HepG2 (cell line): Measurements from ENCODE around the gene PYURF. TPM values are rescaled to one million over a fixed set of nuclear protein-coding genes. Genes with fewer than 3 reads are reported as not detected.

Source experiments
- ARID5B ChIP-seq: IDR thresholded peaks from 2 replicates; pipeline ENCODE4 v1.4.0; 2020; ENCODE audit warnings: mild to moderate bottlenecking, missing genetic modification reagents
- SMAD1 ChIP-seq: sonication (generic); formaldehyde crosslinking; IDR thresholded peaks from 2 replicates; pipeline ENCODE4 v1.4.0; 2020; ENCODE audit warnings: missing genetic modification reagents, low read depth, mild to moderate bottlenecking, borderline replicate concordance
- SMARCE1 ChIP-seq: fragments of 450-650 bp; IDR thresholded peaks from 2 replicates; pipeline ENCODE4 v1.6.1; 2017; ENCODE audit warnings: borderline replicate concordance
- TBL1XR1 ChIP-seq: fragments of 150-350 bp; IDR thresholded peaks from 2 replicates; pipeline ENCODE4 v1.6.1; 2014; ENCODE audit warnings: borderline replicate concordance, low read length; ENCODE audit not compliant: partially characterized antibody
- TCF7L2 ChIP-seq: IDR thresholded peaks from 2 replicates; pipeline ENCODE4 v1.6.1; 2011; ENCODE audit warnings: mild to moderate bottlenecking, low read depth, low read length, moderate library complexity
- ZFP91 ChIP-seq: sonication (generic); formaldehyde crosslinking; IDR thresholded peaks from 2 replicates; pipeline ENCODE4 v1.9.0; 2022; ENCODE audit warnings: missing genetic modification reagents, mild to moderate bottlenecking, borderline replicate concordance
- ZKSCAN5 ChIP-seq: sonication (generic); formaldehyde crosslinking; IDR thresholded peaks from 2 replicates; pipeline ENCODE4 v1.5.1; 2020; ENCODE audit warnings: mild to moderate bottlenecking, missing genetic modification reagents
- ZNF674 ChIP-seq: sonication (generic); formaldehyde crosslinking; IDR thresholded peaks from 2 replicates; pipeline ENCODE4 v1.5.0; 2020; ENCODE audit warnings: low read depth, mild to moderate bottlenecking, missing genetic modification reagents
- polyA plus RNA-seq, 8 experiments: library from polyadenylated mRNA; depleted of rRNA in 3 of 8; stranded (reverse) in 7 of 8; unstranded in 1 of 8; fragments of >200 nt; fragmentation: Illumina TruSeq in 4 of 8; extraction: Trizol in 4 of 8; gene quantifications; 2 replicates each; pipeline versions ENCODE4 v1.2.1 to v1.2.3, GENCODE V29; 2011 to 2016; ENCODE audit warnings: low read depth in 4 of 8, missing spikeins in 1 of 8, mixed read lengths in 1 of 8; ENCODE audit not compliant: insufficient read depth in 1 of 8
- total RNA-seq, 5 experiments: library from RNA; depleted of rRNA; stranded (reverse); fragments of >200 nt; fragmentation: Illumina TruSeq; extraction: Trizol; gene quantifications; 2 replicates each; pipeline ENCODE4 v1.2.3, GENCODE V29; 2016; ENCODE audit warnings: low read depth in 1 of 5
- TF ChIP-seq, protein P1 (sequence below): sonication (generic); formaldehyde crosslinking; IDR thresholded peaks from 2 replicates; pipeline ENCODE4 v1.5.1; 2020; ENCODE audit warnings: mild to moderate bottlenecking, missing genetic modification reagents, moderate library complexity
- TF ChIP-seq, protein P2 (sequence below): sonication (generic); formaldehyde crosslinking; IDR thresholded peaks from 2 replicates; pipeline ENCODE4 v1.4.0; 2020; ENCODE audit warnings: missing genetic modification reagents, borderline replicate concordance
- TF ChIP-seq, protein P3 (sequence below): sonication (generic); formaldehyde crosslinking; IDR thresholded peaks from 2 replicates; pipeline ENCODE4 v1.9.0; 2022; ENCODE audit warnings: low read depth, missing genetic modification reagents
- TF ChIP-seq, protein P4 (sequence below): sonication (generic); formaldehyde crosslinking; IDR thresholded peaks from 2 replicates; pipeline ENCODE4 v1.5.1; 2020; ENCODE audit warnings: mild to moderate bottlenecking, moderate library complexity, missing genetic modification reagents
- TF ChIP-seq, protein P5 (sequence below): sonication (generic); formaldehyde crosslinking; IDR thresholded peaks from 2 replicates; pipeline ENCODE4 v1.4.0; 2020; ENCODE audit warnings: missing genetic modification reagents

Gene PYURF
- total and polyA plus RNA-seq, 2 of the 13 experiments (the other 11 are each of a cell fraction or from before 2014, with no cell fraction given), result 59.9 to 95.2 TPM

GRCh38 chr4:88523325-88524129 lies at the start of gene PYURF (continued):
- TF ChIP-seq, protein P1, sequence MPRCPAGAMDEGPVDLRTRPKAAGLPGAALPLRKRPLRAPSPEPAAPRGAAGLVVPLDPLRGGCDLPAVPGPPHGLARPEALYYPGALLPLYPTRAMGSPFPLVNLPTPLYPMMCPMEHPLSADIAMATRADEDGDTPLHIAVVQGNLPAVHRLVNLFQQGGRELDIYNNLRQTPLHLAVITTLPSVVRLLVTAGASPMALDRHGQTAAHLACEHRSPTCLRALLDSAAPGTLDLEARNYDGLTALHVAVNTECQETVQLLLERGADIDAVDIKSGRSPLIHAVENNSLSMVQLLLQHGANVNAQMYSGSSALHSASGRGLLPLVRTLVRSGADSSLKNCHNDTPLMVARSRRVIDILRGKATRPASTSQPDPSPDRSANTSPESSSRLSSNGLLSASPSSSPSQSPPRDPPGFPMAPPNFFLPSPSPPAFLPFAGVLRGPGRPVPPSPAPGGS, result peak; percentile 97
- peak; percentile 97 for TF ChIP-seq ZFP91 (CRISPR knock-in tag)
- TF ChIP-seq, protein P2, sequence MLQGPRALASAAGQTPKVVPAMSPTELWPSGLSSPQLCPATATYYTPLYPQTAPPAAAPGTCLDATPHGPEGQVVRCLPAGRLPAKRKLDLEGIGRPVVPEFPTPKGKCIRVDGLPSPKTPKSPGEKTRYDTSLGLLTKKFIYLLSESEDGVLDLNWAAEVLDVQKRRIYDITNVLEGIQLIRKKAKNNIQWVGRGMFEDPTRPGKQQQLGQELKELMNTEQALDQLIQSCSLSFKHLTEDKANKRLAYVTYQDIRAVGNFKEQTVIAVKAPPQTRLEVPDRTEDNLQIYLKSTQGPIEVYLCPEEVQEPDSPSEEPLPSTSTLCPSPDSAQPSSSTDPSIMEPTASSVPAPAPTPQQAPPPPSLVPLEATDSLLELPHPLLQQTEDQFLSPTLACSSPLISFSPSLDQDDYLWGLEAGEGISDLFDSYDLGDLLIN, result no peak
- TF ChIP-seq, protein P3, sequence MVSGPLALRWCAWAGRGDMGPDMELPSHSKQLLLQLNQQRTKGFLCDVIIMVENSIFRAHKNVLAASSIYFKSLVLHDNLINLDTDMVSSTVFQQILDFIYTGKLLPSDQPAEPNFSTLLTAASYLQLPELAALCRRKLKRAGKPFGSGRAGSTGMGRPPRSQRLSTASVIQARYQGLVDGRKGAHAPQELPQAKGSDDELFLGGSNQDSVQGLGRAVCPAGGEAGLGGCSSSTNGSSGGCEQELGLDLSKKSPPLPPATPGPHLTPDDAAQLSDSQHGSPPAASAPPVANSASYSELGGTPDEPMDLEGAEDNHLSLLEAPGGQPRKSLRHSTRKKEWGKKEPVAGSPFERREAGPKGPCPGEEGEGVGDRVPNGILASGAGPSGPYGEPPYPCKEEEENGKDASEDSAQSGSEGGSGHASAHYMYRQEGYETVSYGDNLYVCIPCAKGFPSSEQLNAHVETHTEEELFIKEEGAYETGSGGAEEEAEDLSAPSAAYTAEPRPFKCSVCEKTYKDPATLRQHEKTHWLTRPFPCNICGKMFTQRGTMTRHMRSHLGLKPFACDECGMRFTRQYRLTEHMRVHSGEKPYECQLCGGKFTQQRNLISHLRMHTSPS, result no peak
- peak; percentile 92; the same call in 1 of the 2 replicates for TF ChIP-seq SMAD1
- TF ChIP-seq, protein P4, sequence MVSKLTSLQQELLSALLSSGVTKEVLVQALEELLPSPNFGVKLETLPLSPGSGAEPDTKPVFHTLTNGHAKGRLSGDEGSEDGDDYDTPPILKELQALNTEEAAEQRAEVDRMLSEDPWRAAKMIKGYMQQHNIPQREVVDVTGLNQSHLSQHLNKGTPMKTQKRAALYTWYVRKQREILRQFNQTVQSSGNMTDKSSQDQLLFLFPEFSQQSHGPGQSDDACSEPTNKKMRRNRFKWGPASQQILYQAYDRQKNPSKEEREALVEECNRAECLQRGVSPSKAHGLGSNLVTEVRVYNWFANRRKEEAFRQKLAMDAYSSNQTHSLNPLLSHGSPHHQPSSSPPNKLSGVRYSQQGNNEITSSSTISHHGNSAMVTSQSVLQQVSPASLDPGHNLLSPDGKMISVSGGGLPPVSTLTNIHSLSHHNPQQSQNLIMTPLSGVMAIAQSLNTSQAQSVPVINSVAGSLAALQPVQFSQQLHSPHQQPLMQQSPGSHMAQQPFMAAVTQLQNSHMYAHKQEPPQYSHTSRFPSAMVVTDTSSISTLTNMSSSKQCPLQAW (CRISPR knock-in tag), result no peak; the same call in 1 of the 2 replicates
- no peak for TF ChIP-seq SMARCE1
- no peak for TF ChIP-seq ZNF674 (CRISPR knock-in tag)
- TF ChIP-seq TBL1XR1, result no peak
- peak; percentile 65 for TF ChIP-seq ARID5B (CRISPR knock-in tag)
- no peak for TF ChIP-seq ZKSCAN5
- TF ChIP-seq, protein P5, sequence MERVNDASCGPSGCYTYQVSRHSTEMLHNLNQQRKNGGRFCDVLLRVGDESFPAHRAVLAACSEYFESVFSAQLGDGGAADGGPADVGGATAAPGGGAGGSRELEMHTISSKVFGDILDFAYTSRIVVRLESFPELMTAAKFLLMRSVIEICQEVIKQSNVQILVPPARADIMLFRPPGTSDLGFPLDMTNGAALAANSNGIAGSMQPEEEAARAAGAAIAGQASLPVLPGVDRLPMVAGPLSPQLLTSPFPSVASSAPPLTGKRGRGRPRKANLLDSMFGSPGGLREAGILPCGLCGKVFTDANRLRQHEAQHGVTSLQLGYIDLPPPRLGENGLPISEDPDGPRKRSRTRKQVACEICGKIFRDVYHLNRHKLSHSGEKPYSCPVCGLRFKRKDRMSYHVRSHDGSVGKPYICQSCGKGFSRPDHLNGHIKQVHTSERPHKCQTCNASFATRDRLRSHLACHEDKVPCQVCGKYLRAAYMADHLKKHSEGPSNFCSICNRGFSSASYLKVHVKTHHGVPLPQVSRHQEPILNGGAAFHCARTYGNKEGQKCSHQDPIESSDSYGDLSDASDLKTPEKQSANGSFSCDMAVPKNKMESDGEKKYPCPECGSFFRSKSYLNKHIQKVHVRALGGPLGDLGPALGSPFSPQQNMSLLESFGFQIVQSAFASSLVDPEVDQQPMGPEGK (CRISPR knock-in tag), result peak; percentile 48
- TF ChIP-seq TCF7L2, result no peak
